GM12892 (cell line): ENCODE data around the gene GNAS.

Experiments
- POLR2A ChIP-seq: IDR thresholded peaks from 2 replicates; pipeline ENCODE4 v1.6.1; 2011; ENCODE audit warnings: low read depth, low read length, control low read depth
- TAF1 ChIP-seq: IDR thresholded peaks from 2 replicates; pipeline ENCODE4 v1.6.1; 2011; ENCODE audit warnings: low read depth, mild to moderate bottlenecking, control low read depth, low read length, borderline replicate concordance

DNA sequence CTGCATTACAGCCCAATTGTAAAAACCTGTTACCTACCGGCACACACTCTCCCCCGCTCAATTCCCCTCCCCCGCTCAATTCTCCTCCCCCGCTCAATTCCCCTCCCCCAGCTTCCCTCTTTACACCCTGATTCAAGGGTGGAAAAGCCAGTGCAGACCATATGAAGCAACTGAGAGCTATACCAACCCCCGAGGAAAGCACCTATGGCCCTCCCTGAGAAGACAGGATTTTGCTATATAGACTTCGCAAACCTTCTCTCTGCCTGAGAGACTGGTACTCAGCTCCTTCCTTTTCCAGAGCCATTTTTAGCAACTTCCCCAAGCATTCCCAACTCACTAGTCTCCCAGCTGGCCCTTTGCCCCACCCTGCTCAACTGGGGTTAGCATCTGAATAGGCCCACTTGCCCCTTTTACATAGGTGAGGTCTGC lies 9.4 kb upstream of the GNAS start:
- TF ChIP-seq POLR2A: no peak
- no peak for TF ChIP-seq TAF1
